Liver (tissue), 9 donors: ENCODE data around the gene GPS2. TPM values are rescaled to one million over a fixed set of nuclear protein-coding genes. Genes with fewer than 3 reads are reported as not detected.

Experiments used
- DNase-seq: peaks from one replicate; pipeline ENCODE4 v3.0.0-alpha.2; 2017; ENCODE audit warnings: low spot score
- H3K27ac ChIP-seq, 2 donors: one replicate each; pipeline ENCODE4 v1.7.0; 2013; ENCODE audit warnings: inconsistent platforms in 2 of 2, low read length in 2 of 2, control low read depth in 1 of 2, low read depth in 1 of 2, mild to moderate bottlenecking in 1 of 2
- H3K27me3 ChIP-seq, 4 donors: one replicate each; pipeline versions ENCODE4 v1.6.1 to v1.7.0; 2013; ENCODE audit warnings: low read length in 3 of 4, inconsistent platforms in 1 of 4, mild to moderate bottlenecking in 1 of 4, moderate library complexity in 1 of 4; ENCODE audit not compliant: control insufficient read depth in 4 of 4, insufficient read depth in 4 of 4
- H3K36me3 ChIP-seq, 4 donors: one replicate each; pipeline versions ENCODE4 v1.6.1 to v1.7.0; 2013; ENCODE audit warnings: low read length in 3 of 4, mild to moderate bottlenecking in 3 of 4, low read depth in 1 of 4, moderate library complexity in 1 of 4; ENCODE audit not compliant: control insufficient read depth in 4 of 4, insufficient read depth in 3 of 4
- H3K4me1 ChIP-seq, 4 donors: one replicate each; pipeline versions ENCODE4 v1.6.1 to v1.7.0; 2013; ENCODE audit warnings: low read length in 3 of 4, mild to moderate bottlenecking in 3 of 4, moderate library complexity in 1 of 4; ENCODE audit not compliant: control insufficient read depth in 4 of 4, insufficient read depth in 4 of 4
- H3K4me3 ChIP-seq, 3 donors: one replicate each; pipeline versions ENCODE4 v1.6.1 to v1.7.0; 2013; ENCODE audit warnings: low read length in 3 of 3, control low read depth in 1 of 3, low read depth in 1 of 3, mild to moderate bottlenecking in 1 of 3
- H3K9ac ChIP-seq, 2 donors: one replicate each; pipeline ENCODE4 v1.7.0; 2013; ENCODE audit warnings: low read length in 2 of 2, mild to moderate bottlenecking in 2 of 2, moderate library complexity in 2 of 2, control low read depth in 1 of 2, low read depth in 1 of 2
- H3K9me3 ChIP-seq, 4 donors: one replicate each; pipeline versions ENCODE4 v1.6.1 to v1.7.0; 2013; ENCODE audit warnings: low read length in 3 of 4; ENCODE audit not compliant: control insufficient read depth in 4 of 4
- ATF3 ChIP-seq: IDR thresholded peaks from 2 replicates; pipeline ENCODE4 v1.6.1; 2016; ENCODE audit warnings: antibody characterized with exemption
- CTCF ChIP-seq: fragments of 150-350 bp; IDR thresholded peaks from 2 replicates; pipeline ENCODE4 v1.5.1; 2017; ENCODE audit warnings: improper control_type of control experiment, low read depth, low read length; ENCODE audit not compliant: missing input control
- FOXA1 ChIP-seq: IDR thresholded peaks from 2 replicates; pipeline ENCODE4 v1.6.1; 2016; ENCODE audit warnings: antibody characterized with exemption
- FOXA2 ChIP-seq: IDR thresholded peaks from 2 replicates; pipeline ENCODE4 v1.6.1; 2016; ENCODE audit warnings: antibody characterized with exemption
- GABPA ChIP-seq, 2 donors: IDR thresholded peaks in 1 of 2; conservative IDR thresholded peaks in 1 of 2; 2 replicates each; pipeline ENCODE4 v1.6.1; 2016; ENCODE audit warnings: antibody characterized with exemption in 2 of 2, mild to moderate bottlenecking in 1 of 2, moderate library complexity in 1 of 2
- HNF4G ChIP-seq: IDR thresholded peaks from 2 replicates; pipeline ENCODE4 v1.6.1; 2016; ENCODE audit warnings: antibody characterized with exemption
- JUND ChIP-seq, 2 donors: IDR thresholded peaks; 2 replicates each; pipeline ENCODE4 v1.6.1; 2016; ENCODE audit warnings: antibody characterized with exemption in 2 of 2
- MAX ChIP-seq: IDR thresholded peaks from 2 replicates; pipeline ENCODE4 v1.6.1; 2016; ENCODE audit warnings: antibody characterized with exemption
- NR2F2 ChIP-seq: IDR thresholded peaks from 2 replicates; pipeline ENCODE4 v1.6.1; 2016; ENCODE audit warnings: antibody characterized with exemption
- RAD21 ChIP-seq, 2 donors: IDR thresholded peaks; 2 replicates each; pipeline ENCODE4 v1.6.1; 2016; ENCODE audit warnings: antibody characterized with exemption in 2 of 2, mild to moderate bottlenecking in 2 of 2
- RXRA ChIP-seq, 2 donors: IDR thresholded peaks; 2 replicates each; pipeline ENCODE4 v1.6.1; 2017 to 2018; ENCODE audit warnings: antibody characterized with exemption in 2 of 2, mild to moderate bottlenecking in 1 of 2
- TAF1 ChIP-seq: conservative IDR thresholded peaks from 2 replicates; pipeline ENCODE4 v1.6.1; 2016; ENCODE audit warnings: antibody characterized with exemption, mild to moderate bottlenecking
- YY1 ChIP-seq: IDR thresholded peaks from 2 replicates; pipeline ENCODE4 v1.6.1; 2016; ENCODE audit warnings: antibody characterized with exemption, mild to moderate bottlenecking
- ZBTB33 ChIP-seq: IDR thresholded peaks from 2 replicates; pipeline ENCODE4 v1.6.1; 2016; ENCODE audit warnings: antibody characterized with exemption
- WGBS: extraction: QIAGEN DNeasy Blood & Tissue Kit; methylation state at CpG from one replicate; pipeline ENCODE4 v1.1.7; 2013; 5-methylcytosine and 5-hydroxymethylcytosine counted together
- polyA plus RNA-seq, 2 donors: library from polyadenylated mRNA; stranded (reverse) in 1 of 2; unstranded in 1 of 2; fragments of 200-250 nt in 1 of 2; fragments of >200 nt in 1 of 2; fragmentation: Nextera tagmentation in 1 of 2; extraction: Ambion mirVana in 1 of 2; gene quantifications; one replicate each; pipeline versions ENCODE4 v1.2.1 to v1.2.3, GENCODE V29; 2013 to 2015
- total RNA-seq, 2 donors: library from RNA; depleted of rRNA; stranded (reverse); fragments of >200 nt; gene quantifications; one replicate each; pipeline ENCODE4 v1.2.3, GENCODE V29; 2014
- donor health status: healthy.
- donor health status: healthy.
- donor health status: healthy.
- donor health status: healthy.
- donor health status: healthy.

GPS2 gene
- total and polyA plus RNA-seq, 4 donors: 20.8 to 43.1 (median 22.8) TPM

- DNase-seq: no peak
- Histone ChIP-seq H3K36me3 (no peaks in the 10 kb centered on the region), H3K4me1 (peaks cover 5 to 32% (median 16%) of the 10 kb centered on the region in 4 donors), H3K27ac (no peak overlapping the region), H3K27me3 (no peaks in the 10 kb centered on the region), H3K4me3 (no peak overlapping the region), H3K9me3 (no peaks in the 10 kb centered on the region), H3K9ac (peak overlapping the region in 1 of 2 donors; percentile 48)
- no peak for TF ChIP-seq GABPA (IDR thresholded peaks at IDR 0.05 in 1 of 2, conservative IDR thresholded peaks at IDR 0.05 in 1 of 2)
- no peak for TF ChIP-seq YY1
- no peak for TF ChIP-seq ZBTB33
- no peak for TF ChIP-seq MAX
- TF ChIP-seq HNF4G: no peak
- no peak for TF ChIP-seq FOXA2
- TF ChIP-seq JUND (IDR thresholded peaks at IDR 0.05): no peak
- TF ChIP-seq RAD21 (IDR thresholded peaks at IDR 0.05): no peak
- TF ChIP-seq ATF3: no peak
- TF ChIP-seq TAF1: no peak
- WGBS: 95% methylated on average over 37 of the region's 37 CpGs
These were observed 37.9 kb upstream of the GPS2 start for GRCh38 chr17:7352910-7353635.

GRCh38 chr17:7352503-7352889 lies 37.3 kb upstream of the GPS2 start:
- TF ChIP-seq JUND (IDR thresholded peaks at IDR 0.05) (no peak), FOXA1 (no peak), TAF1 (no peak), HNF4G (no peak), CTCF (peak; percentile 27), RXRA (IDR thresholded peaks at IDR 0.05) (no peak), ZBTB33 (no peak), NR2F2 (no peak)
- peak overlapping the region; percentile 5 to 48 for H3K9ac ChIP-seq
- WGBS: 33% methylated on average over 10 of the region's 10 CpGs
- DNase-seq: no peak
- H3K36me3 ChIP-seq: no peaks in the 10 kb centered on the region
- H3K4me1 ChIP-seq: peaks cover 5 to 32% (median 16%) of the 10 kb centered on the region in 4 donors
- H3K9me3 ChIP-seq: no peaks in the 10 kb centered on the region
- peak overlapping the region; percentile 99 for H3K27ac ChIP-seq
- H3K4me3 ChIP-seq: peak overlapping the region; percentile 73 to 80 (median 76)
- no peaks in the 10 kb centered on the region for H3K27me3 ChIP-seq
